GM21423 (cell line): ENCODE results near the gene SYNGR4.
A peak's percentile ranks its signal among the peaks of the same experiment; 100 is the strongest.
"Not testable (repeated sequence)": the region's sequence is repeated elsewhere in the genome, so short reads cannot be mapped to it uniquely, and the experiment has no call there.

Experiments used
- ATAC-seq: cut with Tn5 transposase; IDR thresholded peaks from one replicate; pipeline ENCODE4 v1.9.1; 2021; ENCODE audit warnings: mild to moderate bottlenecking, moderate library complexity; ENCODE audit not compliant: unreplicated experiment

SYNGR4 gene, protein sequence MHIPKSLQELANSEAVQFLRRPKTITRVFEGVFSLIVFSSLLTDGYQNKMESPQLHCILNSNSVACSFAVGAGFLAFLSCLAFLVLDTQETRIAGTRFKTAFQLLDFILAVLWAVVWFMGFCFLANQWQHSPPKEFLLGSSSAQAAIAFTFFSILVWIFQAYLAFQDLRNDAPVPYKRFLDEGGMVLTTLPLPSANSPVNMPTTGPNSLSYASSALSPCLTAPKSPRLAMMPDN

DNA sequence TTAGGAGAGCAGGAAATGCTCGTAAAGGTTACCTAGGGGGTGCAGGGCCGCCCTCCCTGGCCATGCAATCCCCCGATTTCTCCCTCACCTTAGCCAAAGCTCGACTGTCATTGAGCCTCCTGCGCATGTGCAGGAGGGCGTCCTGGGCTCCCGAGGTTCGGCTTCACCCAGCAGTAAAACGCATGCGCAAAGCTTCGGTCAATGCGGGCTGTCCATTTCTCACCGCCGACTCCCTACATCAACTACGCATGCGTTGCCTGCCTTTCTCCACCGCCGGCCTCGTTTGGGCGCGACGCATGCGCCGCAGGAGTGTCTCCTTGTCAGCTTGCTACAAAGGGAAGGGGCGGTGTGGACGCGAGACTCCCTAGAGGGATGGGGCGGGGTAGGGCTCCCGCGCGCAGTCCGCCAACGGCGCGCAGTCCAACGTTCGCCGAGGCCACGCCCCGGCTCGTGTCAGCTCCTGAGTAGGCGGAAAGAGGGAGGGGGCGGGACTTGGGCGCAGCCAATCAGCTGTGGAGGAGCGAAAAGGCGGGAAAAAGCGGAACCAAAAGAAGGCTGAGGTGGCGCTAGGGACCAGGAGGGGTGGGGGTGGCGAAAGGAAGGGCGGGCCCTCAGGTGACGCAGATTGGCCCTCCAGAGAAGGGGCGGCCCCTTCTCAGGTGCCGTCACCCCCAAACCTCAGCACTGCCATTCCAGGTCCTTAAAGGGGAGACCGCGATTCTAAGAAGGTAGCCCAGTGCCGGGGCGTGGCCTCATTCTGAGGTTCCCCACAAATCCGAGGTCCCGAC is at the start of gene SYNGR4, which contains the start of gene TMEM143:
Gene SYNGR4, plus strand, starts transcription at position 558 of the 788 bp plus-strand sequence. CDS start 1,476 bp downstream, outside the sequence.
Gene TMEM143, minus strand, starts transcription at position 131 of the 788 bp plus-strand sequence. Its CDS starts 20 bp downstream, at position 111.
- peak; percentile 86 for ATAC-seq

DNA sequence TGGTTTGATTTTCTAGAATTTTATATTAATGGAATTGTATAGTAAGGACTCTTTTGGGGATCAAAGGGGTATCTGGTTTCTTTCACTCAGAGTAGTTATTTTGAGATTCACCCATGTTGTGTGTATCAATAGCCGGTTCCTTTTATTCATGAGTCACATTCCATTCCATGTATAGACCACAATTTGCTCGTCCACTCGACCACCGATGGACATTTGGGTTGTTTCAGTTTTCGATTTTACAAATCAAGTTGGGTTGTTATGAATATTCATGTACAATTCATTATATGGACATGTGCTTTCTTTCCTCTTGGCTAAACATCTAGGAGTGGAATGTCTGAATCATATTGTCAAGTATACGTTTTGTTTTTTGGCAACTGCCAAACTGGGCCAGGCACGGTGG is 48.5 kb upstream of the SYNGR4 start:
- ATAC-seq, result no peak

DNA sequence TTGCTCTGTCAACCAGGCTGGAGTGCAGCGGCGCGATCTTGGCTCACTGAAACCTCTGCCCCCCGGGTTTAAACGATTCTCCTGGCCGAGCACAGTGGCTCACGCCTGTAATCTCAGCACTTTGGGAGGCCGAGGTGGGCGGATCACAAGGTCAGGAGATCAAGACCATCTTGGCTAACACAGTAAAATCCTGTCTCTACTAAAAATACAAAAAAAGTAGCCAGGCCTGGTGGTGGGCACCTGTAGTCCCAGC is 46.5 kb upstream of the SYNGR4 start:
- ATAC-seq, result not testable (repeated sequence)

DNA sequence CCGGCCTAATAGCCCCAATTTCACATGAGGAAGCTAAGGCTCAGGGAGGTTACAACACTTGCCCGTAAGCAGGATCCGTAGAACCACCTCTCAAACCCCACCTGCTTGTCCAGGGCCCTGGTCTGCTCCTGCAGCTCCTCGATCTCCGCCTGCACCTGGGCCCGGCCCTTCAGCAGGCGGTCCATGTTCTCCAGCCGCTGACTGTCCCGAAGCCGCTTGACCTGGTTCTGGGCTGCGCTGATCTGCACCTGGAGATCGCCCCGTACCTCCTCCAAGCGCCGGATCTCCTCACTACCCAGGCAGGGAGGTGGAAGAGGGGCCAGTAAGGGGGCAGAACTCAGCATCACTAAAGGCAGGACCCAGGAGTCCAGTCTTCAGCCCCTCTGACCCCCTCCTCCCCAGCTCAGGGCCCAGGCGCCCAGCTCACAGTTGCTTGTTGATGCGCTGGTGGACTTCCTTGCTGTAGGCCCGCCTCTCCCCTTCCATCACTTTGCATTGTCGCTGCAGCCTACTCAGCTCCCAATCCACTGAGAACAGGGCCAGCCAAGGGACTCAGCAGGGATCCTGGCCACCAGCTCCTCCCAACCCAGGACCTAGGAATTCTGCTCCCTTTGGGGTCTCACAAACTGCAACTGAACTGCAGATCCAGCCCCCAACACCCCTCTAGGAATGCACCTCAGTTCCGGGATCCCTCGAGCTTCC is 45.7 kb upstream of the SYNGR4 start:
- no peak for ATAC-seq

DNA sequence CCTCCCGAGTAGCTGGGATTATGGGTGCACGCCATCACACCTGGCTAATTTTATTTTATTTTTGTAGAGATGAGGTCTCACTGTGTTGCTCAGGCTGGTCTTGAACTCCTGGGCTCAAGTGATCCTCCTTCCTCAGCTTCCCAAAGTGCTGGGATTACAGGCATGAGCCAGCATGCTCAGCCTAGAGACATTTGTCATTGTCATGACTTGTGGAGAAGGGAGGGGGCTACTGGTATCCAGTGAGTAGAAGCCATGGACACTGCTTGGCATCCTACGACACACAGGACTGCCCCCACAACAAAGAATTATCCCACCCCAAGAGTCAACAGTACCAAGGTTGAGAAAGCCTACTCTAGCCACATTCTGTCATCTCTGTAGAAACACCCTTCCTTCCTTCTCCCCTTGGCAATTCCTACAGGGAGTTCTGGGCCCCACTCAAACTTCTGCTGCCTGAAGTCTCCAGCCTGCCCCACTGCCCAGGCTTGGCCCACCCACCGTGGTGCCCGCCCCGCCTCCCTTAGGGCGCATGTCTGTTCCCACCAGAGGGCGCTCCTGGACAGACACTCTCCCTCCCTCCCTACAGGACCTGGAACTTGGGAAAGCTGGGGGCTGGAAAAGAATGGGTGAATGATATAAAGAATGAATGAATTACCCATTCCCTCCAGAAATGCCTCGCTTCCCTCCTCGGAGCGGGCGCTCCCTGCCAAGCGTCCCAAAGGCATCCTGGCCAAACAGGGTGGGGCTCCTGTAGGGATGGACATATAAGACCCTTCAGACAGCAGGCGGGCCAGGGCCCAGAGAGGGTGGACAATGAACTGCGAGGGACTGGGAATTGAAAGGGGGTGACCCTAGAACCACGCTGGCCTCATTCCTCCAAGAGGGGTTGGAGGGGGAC is 44.3 kb upstream of the SYNGR4 start:
- ATAC-seq, result no peak

DNA sequence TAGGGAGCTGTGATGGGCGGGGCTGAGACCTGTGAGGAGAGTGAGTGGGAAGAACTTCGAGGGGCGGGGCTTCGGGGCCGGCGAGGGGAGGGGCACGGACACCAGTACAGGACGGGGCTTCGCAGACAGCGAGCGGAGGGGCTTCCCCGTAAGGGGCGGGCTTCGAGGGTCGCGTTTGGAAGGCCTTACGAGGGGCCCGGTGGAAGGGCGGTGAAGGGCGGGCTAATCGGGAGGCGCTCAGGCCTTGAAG is 42.9 kb upstream of the SYNGR4 start:
- peak; percentile 48 for ATAC-seq

DNA sequence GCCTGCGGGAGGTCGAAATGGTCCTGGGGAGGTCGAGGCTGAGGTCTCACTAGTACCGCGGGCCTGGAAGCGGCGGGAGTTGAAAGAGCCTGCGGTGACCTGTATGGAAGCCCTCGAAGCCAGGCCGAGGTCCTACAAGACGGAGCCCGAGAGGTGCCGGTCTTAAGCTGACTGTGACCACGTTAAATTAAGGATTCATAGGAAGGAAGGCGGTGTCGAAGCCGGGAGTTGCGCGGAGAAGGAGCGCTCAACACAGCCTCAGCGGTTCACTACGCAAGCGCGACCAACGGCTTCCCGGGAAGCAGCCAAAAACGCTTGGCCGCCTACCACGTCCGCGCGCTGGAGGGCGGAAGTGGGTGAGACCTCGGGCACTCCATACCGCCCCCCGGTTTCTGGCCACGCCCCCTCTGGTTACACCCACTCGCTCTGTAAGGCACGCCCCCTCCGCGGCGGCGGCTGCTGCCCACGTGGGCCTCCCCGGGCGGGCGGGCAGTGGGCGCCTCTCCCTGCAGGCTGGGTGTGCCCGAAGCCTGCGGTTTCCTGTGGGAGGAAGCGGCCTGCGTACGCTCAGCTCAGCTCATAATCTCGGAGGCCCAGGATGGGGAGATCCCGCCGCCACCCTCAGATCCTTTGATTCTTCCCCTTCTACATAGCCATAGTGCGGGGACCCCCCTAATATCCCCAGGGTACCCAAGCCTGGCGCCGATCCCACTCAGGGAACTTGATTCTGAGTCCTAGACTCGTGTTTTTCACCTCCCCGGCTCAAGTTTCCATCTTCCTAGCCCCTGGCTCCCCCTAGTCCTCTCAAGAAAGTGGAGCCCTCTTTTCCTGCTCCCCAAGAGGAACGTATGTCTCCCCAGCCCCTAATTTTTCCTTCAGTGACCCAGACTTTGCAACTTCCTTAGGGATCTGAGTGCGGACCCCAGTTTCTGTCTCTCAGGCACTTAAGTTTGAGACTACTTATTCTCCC is 42.3 kb upstream of the SYNGR4 start:
- peak; percentile 65 for ATAC-seq

DNA sequence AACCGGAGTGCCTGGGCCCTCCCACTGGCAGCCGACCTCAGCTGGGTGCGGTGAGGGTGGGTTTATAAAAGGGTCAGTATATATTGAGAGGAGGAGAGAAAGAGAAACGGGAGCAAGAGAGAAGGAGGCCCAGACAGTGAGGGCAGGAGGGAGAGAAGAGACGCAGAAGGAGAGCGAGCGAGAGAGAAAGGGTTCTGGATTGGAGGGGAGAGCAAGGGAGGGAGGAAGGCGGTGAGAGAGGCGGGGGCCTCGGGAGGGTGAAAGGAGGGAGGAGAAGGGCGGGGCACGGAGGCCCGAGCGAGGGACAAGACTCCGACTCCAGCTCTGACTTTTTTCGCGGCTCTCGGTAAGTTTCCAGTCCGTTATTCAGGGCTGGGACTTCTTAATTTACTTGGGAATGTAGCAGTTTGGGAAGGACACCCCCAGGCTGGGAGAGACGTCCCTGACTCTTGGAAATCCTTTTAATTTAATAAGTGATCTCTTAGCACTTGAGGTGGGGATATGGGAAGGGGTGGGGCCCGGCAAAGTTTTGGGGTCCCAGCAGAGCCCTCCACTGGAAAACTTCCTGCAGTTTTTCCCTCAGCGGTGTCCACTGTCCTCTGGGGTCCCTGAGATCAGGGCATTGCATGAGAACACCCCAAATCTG is 38.8 kb upstream of the SYNGR4 start, which contains the start of gene EMP3:
Gene EMP3, plus strand, starts transcription at position 288 of the 646 bp plus-strand sequence. CDS start 1,293 bp downstream, outside the sequence.
- no peak for ATAC-seq

DNA sequence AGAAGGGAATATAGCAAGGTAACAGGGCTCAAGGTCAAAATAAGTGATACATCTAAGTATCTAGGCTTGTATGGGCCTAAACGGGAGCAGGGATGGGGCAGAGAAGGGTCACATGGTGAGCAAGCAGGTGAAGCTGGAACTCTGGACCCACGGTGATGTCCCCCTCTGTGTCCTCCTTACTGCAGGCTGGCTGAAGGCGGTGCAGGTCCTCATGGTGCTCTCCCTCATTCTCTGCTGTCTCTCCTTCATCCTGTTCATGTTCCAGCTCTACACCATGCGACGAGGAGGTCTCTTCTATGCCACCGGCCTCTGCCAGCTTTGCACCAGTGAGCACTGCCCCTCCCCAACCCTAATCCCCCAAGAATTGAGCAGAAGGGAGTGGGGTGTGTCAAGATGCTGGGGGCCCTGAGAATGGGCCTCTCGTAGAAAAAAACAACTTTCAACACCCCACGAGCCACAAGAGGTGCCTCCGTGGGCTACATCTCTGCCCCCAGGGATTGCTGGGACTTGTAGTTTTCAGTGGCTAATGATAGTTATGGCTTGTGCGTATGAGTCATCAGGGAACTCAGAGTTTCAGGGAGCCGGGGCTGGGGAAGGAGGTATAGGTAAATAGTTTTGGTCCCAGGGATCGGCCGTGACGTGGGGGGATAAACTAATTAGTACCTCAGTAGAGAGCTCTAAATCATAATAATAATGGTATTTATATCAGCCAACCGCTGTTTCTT is 34.8 kb upstream of the SYNGR4 start:
- ATAC-seq, result no peak

DNA sequence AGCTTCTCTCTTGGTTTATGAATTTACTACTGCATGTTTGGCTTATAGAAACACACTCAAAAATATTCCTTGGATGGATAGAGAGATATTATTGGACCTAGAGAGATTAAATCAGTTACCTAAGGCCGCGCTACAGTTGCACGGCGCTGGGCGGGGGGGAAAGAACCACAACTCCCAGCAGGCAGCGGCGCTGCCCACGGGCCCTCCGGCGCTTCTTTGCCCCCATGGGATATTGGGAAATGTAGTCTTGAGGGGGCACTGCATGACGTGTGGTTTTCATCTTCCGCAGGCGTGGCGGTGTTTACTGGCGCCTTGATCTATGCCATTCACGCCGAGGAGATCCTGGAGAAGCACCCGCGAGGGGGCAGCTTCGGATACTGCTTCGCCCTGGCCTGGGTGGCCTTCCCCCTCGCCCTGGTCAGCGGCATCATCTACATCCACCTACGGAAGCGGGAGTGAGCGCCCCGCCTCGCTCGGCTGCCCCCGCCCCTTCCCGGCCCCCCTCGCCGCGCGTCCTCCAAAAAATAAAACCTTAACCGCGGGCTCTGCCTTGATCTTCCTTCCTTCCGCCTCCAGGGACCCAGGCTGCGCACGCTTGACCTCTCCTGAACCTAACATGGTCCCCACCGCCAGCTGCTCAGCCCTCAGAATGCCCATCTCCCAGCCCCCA is 34.0 kb upstream of the SYNGR4 start:
- peak; percentile 27 for ATAC-seq

DNA sequence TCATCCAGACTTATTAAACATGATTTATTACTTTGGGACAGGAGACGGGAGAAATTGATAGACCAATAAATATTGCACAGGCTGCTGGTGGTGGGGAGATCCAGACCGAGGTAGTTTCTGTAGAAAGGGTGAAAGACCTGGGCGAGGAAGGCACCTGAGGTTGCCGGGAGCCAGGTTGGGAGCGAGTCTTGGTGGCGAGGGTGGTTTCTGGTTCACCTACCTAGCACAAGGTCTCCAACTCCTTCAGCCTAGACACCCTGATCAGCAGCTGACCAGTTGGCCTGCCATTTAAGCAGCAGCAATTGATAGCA is 31.9 kb upstream of the SYNGR4 start:
- no peak for ATAC-seq

DNA sequence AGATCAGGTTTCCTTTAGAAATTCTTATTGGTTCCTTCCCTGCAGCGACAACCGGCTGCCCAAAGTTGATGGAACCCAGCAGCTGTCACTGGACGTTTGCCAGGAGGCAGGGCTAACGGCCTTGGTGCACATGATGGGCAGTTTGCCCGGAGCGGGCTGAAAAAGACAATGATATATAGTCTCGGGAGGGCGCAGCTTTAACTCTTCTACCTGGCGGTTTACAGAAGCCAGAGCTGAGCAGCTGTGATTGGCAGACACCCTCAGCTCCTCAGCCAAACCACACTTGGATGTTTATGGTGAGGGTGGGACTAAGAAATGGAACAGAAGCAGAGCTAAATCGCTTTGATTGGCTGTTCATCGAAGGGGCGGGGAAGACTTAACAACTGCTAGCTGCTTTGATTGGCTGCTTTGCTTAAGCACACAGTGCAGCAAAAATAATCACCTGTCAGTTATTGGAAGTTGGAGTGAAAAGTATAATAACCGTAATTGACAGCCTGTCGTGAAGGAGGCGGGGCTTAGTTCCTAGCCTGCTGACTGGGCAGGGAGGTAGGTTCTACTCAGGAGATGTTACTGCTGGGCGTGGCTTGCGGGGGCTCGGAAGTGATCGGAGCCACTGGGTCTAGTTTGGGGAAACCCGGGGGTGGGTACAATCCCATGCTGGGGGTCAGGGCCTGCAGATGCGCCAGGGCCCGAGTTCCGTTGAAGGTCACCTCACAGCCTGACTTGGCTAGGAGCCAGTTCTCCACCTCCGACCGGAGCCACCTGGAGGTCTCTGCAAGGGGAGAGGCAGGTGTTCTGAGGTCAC is 31.3 kb upstream of the SYNGR4 start:
- peak; percentile 61 for ATAC-seq

DNA sequence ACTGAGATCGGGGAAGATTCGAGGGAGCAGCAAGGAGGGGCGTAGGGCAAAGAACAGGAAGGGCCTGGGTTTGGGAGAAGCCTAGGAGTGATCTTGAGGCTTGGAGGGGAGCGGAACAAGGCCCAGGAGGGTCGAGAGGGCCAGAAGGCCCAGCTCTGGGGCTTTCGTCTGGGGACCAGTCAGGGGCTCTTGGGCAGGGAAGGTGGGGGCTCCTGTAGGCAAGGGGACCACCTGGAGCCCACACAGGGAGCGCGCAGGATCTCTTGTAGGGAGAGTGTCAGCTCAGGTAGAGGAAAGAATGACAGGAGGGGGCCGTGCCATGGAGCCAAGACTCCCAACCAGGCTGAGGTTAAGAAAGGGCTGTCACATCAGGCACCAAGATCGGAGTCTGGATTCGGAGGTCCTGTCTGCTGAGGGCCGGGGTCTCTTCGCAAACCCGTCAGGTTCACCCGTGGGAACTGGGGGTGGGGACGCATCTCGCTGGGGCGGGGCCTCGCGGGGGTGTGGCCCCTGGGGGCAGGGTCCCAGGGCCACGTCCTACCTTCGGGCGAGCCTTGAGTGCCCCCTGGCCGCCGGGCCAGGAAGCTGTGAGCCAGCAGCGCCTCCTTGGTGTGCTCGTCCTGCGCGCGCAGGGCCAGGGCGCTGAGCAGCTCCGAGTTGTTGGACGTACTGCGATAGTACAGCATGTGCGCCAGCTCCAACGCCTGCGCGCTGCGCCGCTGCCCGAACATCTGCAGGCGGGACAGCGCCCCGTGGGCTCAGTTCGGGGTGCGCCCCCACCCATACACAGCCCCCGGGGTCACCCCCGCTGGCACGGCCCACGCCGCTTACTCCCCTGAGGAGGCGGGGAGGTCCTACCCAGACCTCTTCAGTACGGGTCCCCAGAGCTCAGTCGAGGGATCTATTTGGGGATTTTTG is 30.4 kb upstream of the SYNGR4 start:
- peak; percentile 45 for ATAC-seq

DNA sequence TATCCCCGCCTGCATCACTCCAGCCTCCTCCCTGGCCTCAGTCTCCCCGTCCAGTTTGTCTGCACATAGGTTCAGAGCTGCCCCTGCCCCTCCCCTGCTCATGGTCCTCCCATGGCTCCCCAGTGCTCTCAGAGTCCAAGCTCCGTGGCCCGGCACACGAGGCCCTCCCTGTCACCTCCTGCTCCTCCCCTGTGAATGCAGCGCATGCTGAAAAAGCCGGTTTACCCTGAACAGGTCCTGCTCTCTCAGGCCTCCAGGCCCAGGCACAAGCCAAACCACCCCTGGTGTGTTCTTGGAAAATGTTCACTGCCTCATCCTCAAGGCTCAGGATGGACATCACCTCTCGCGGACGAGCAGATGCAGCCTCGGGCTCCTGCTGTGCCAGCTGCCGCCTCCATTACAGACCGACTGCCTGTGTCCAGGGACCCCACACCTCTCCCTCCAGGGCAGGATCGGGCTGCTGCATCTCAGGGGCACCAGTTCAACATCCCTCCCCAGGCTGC is 25.9 kb upstream of the SYNGR4 start:
- ATAC-seq, result no peak

DNA sequence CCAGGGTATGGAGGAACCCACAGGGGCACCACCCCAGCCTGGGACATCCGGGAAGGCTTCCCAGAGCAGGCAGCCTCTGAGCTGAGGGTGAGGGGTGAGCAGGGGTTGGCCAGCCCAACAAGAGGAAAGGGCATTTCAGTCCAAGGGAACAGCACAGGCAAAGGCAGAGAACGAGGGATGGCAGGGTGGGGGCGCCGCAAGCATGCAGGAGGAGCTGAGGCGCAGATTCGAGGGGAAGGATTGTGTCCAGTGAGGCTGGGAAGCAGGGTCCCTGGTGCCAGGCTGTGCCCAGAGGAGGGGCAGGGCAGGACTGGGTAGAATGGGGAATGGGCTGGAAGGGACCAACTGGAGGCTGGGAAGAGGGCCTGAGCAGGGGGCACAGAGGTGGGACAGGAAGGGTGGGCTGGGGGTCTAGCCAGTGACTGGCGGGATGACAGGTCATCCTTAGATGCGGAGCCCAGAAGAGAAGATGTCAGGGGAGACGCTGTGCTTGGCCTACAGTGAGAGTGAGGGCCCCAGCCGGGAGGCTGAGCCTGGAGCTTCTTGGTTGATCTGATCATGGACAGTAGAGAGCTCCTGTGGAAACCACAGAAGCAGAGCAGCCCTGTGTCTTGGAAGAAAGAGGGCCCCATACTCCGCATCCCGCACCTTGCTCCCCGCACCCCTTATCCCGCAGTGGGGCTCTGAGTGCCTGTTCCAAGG is 25.2 kb upstream of the SYNGR4 start:
- ATAC-seq, result no peak

DNA sequence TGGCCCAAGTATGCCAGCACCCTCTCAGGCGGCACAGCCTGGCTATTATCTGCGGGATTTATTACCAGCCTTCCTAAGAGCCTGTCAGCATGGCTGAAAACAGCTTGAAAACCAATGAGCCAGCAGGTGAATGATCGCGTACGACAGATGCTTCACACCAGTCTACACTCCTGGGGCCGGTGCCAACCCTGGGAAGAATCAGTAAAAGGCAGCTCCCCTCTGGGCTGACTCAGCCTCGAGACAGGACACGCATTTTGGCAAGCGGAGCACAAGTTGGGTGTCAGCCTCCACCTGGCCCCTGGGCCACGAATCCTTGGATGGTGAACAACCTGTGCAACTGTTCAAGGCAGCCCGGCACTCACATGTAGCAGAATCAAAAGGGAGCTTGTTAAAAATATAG is 23.2 kb upstream of the SYNGR4 start:
- no peak for ATAC-seq
